Nucleus accumbens (tissue), 56 donors: Measurements from ENCODE around the gene FOXE1.
A peak's percentile ranks its signal among the peaks of the same experiment; 100 is the strongest.

Experiments
- DNase-seq, 56 donors: peaks; one replicate each; lab custom pipeline; 2025; lab: John Stamatoyannopoulos, UW

Gene FOXE1

GRCh38 chr9:97860451-97861147, 7.6 kb downstream of the FOXE1 start:
- no peak for DNase-seq

GRCh38 chr9:97861148-97861475, 8.1 kb downstream of the FOXE1 start:
- DNase-seq = no peak

GRCh38 chr9:97863314-97863713, 10.3 kb downstream of the FOXE1 start:
- DNase-seq = no peak

- no peak for DNase-seq
Observed at GRCh38 chr9:97864396-97864795, 11.4 kb downstream of the FOXE1 start.

GRCh38 chr9:97866300-97866699, 13.3 kb downstream of the FOXE1 start:
- no peak for DNase-seq

GRCh38 chr9:97866848-97867247, 13.8 kb downstream of the FOXE1 start:
- no peak for DNase-seq

GRCh38 chr9:97868859-97869258, 15.8 kb downstream of the FOXE1 start:
- DNase-seq = no peak

GRCh38 chr9:97873425-97873824, 20.4 kb downstream of the FOXE1 start:
- DNase-seq = no peak

- no peak for DNase-seq
Observed at GRCh38 chr9:97873882-97874281, 20.9 kb downstream of the FOXE1 start.

GRCh38 chr9:97874624-97875023, 21.6 kb downstream of the FOXE1 start:
- no peak for DNase-seq

- DNase-seq = no peak
Observed at GRCh38 chr9:97875111-97875510, 22.1 kb downstream of the FOXE1 start.

- DNase-seq = no peak
Observed at GRCh38 chr9:97876061-97876460, 23.0 kb downstream of the FOXE1 start.

GRCh38 chr9:97880336-97880735, 27.3 kb downstream of the FOXE1 start:
- no peak for DNase-seq

GRCh38 chr9:97889941-97890887, 37.2 kb downstream of the FOXE1 start:
- peak in 2 of 56 donors; percentile 4 to 19 for DNase-seq

- DNase-seq = no peak
Observed at GRCh38 chr9:97891736-97892135, 38.7 kb downstream of the FOXE1 start.

- no peak for DNase-seq
Observed at GRCh38 chr9:97892421-97892820, 39.4 kb downstream of the FOXE1 start.

- DNase-seq = no peak
Observed at GRCh38 chr9:97895211-97895610, 42.2 kb downstream of the FOXE1 start.

GRCh38 chr9:97895695-97896332, 42.8 kb downstream of the FOXE1 start:
- DNase-seq = no peak

- DNase-seq = no peak
Observed at GRCh38 chr9:97900103-97900737, 47.2 kb downstream of the FOXE1 start.

- peak in 3 of 56 donors; percentile 4 to 21 (median 15) for DNase-seq
Observed at GRCh38 chr9:97900738-97901565, 47.9 kb downstream of the FOXE1 start.
